Fibroblast of villous mesenchyme (primary cell): ENCODE data around the gene FRMD4B. TPM values are rescaled to one million over a fixed set of nuclear protein-coding genes. Genes with fewer than 3 reads are reported as not detected.

Experiments
- DNase-seq: peaks from one replicate; pipeline ENCODE4 v3.0.0-alpha.2; 2010; ENCODE audit warnings: low read depth
- H3K4me3 ChIP-seq: 2 replicates; pipeline ENCODE4 v1.5.1; 2011; ENCODE audit warnings: low read depth, mild to moderate bottlenecking, low read length
- CTCF ChIP-seq: IDR thresholded peaks from 2 replicates; pipeline ENCODE4 v1.5.1; 2012; ENCODE audit warnings: low read depth, mild to moderate bottlenecking, low read length; ENCODE audit not compliant: insufficient read depth
- total RNA-seq: library from RNA; depleted of rRNA; stranded (reverse); fragments of >200 nt; gene quantifications from 2 replicates; pipeline ENCODE4 v1.2.3, GENCODE V29; 2012

FRMD4B gene
- under 0.01 TPM in 2 replicates for total RNA-seq

GRCh38 chr3:69385723-69386555 lies at the start of gene FRMD4B:
Gene FRMD4B, minus strand, starts transcription at chr3:69386088. Its CDS starts 99 bp downstream, at chr3:69385989.
- DNase-seq, result no peak
- peak; percentile 23 for TF ChIP-seq CTCF
- peak within 1 kb of the TSS; percentile 28 for H3K4me3 ChIP-seq

GRCh38 chr3:69433969-69434325 lies 48.1 kb upstream of the FRMD4B start:
- TF ChIP-seq CTCF, result no peak
- peak; percentile 44 for DNase-seq
- H3K4me3 ChIP-seq, result no peak overlapping the region

GRCh38 chr3:69433121-69433968 lies 47.5 kb upstream of the FRMD4B start:
- peak; percentile 28 for DNase-seq
- no peak for TF ChIP-seq CTCF
- no peak overlapping the region for H3K4me3 ChIP-seq

GRCh38 chr3:69428657-69429255 lies 42.9 kb upstream of the FRMD4B start:
- H3K4me3 ChIP-seq, result no peak overlapping the region
- peak; percentile 17 for DNase-seq
- no peak for TF ChIP-seq CTCF

- peak; percentile 19 for TF ChIP-seq CTCF
- no peak for DNase-seq
- no peak overlapping the region for H3K4me3 ChIP-seq
Observed at GRCh38 chr3:69426967-69427304, 41.0 kb upstream of the FRMD4B start.

- DNase-seq, result no peak
- H3K4me3 ChIP-seq, result no peak overlapping the region
- TF ChIP-seq CTCF, result no peak
Observed at GRCh38 chr3:69426291-69426966, 40.5 kb upstream of the FRMD4B start.
